ENCODE results near the gene DTWD1. TPM values are rescaled to one million over a fixed set of nuclear protein-coding genes. Genes with fewer than 3 reads are reported as not detected.

The DTWD1 gene
- total and polyA plus RNA-seq, 2 of the 4 experiments (the other 2 are of a cell fraction), result 19.9 to 20.1 TPM

GRCh38 chr15:49688135-49688790 lies 67.4 kb downstream of the DTWD1 start:
- Histone ChIP-seq H2AFZ (replicated peaks; ENCODE audit: low read length, poor library complexity) (no peak overlapping the region), H3K9me3 (ENCODE audit: control insufficient read depth, insufficient read depth, low read length) (no peaks in the 10 kb centered on the region), H3K36me3 (ENCODE audit: control insufficient read depth, insufficient read depth, low read length) (no peaks in the 10 kb centered on the region), H3K23ac (ENCODE audit: low read depth, low read length) (no peak overlapping the region), H3K27ac (ENCODE audit: insufficient read depth, low read length) (no peak overlapping the region), H3K14ac (replicated peaks; ENCODE audit: low read depth, low read length) (no peak overlapping the region), H4K91ac (ENCODE audit: insufficient read depth, low read depth, low read length) (no peak overlapping the region), H3K56ac (ENCODE audit: extremely low read depth, insufficient read depth, low read length) (no peak overlapping the region), H2BK15ac (ENCODE audit: low read depth, low read length) (no peak overlapping the region), H3K18ac (ENCODE audit: low read depth, low read length) (peak overlapping the region; percentile 74; the same call in 1 of the 2 replicates), H3K9ac (ENCODE audit: low read depth, low read length) (no peak overlapping the region), H3K4me1 (ENCODE audit: control insufficient read depth, insufficient read depth, low read length) (peaks cover 3% of the 10 kb centered on the region; the same call in 1 of the 2 replicates), H3K4me2 (ENCODE audit: low read depth, low read length) (no peak overlapping the region), H2BK5ac (ENCODE audit: low read depth, low read length, poor library complexity, severe bottlenecking) (no peak overlapping the region), H3K4me3 (ENCODE audit: insufficient read depth, low read depth, low read length) (no peak overlapping the region), H3K9me1 (ENCODE audit: insufficient read depth, low read length) (no peaks in the 10 kb centered on the region), H2AK5ac (ENCODE audit: low read depth, low read length) (no peak overlapping the region), H4K5ac (ENCODE audit: low read depth, low read length) (peak overlapping the region; percentile 49; the same call in 1 of the 2 replicates), H3K79me1 (ENCODE audit: low read depth in 1 of 2, low read length in 2 of 2) (no peaks in the 10 kb centered on the region), H2AK9ac (replicated peaks; ENCODE audit: low read depth, low read length, poor library complexity) (no peak overlapping the region), H2BK120ac (ENCODE audit: low read depth, low read length) (no peak overlapping the region), H4K8ac (ENCODE audit: low read depth in 2 of 2, low read length in 2 of 2) (no peak overlapping the region), H3K4ac (ENCODE audit: low read depth, low read length) (no peak overlapping the region; the same call in 1 of the 2 replicates), H2BK20ac (ENCODE audit: low read depth, low read length) (no peak overlapping the region), H3K27me3 (ENCODE audit: control insufficient read depth, insufficient read depth, low read length) (no peaks in the 10 kb centered on the region), H4K20me1 (ENCODE audit: insufficient read depth, low read length) (no peaks in the 10 kb centered on the region)
- ChIA-PET CTCF (no interaction called here), POLR2A (ENCODE audit: unreplicated experiment) (no interaction called here)
- no TSS peak for BruUV-seq (replicated peaks)
- DNase-seq (peak; percentile 57), ATAC-seq (ENCODE audit: low read depth) (no peak; the same call in 1 of the 2 replicates)
- dilution Hi-C loops (cut with HindIII; ENCODE audit: low sequenced_read_pairs, unreplicated experiment) (no loop called here), in situ Hi-C loops (cut with MboI; ENCODE audit: low sequenced_read_pairs) (no loop called here), intact Hi-C loops (cut with micrococcal nuclease) (loop anchor here (5.0 kb wide), 1 partner anchor 61 kb away; no protein-coding TSS in a partner anchor)
- no CpG with 5 or more reads among the region's 3 CpGs for WGBS, 2 experiments (ENCODE audit: extremely low coverage in 2 of 2, insufficient read length in 1 of 2)
- TF ChIP-seq NFE2L2 (IDR thresholded peaks at IDR 0.05; ENCODE audit: low read depth, low read length) (no peak), BHLHE40 (IDR thresholded peaks at IDR 0.05; ENCODE audit: low read depth, low read length) (no peak), MAFK (IDR thresholded peaks at IDR 0.05; ENCODE audit: low read depth, low read length) (no peak), CHD1 (IDR thresholded peaks at IDR 0.05; ENCODE audit: low read depth, low read length) (no peak), FOS (IDR thresholded peaks at IDR 0.05; ENCODE audit: low read depth, low read length) (no peak), MXI1 (IDR thresholded peaks at IDR 0.05; ENCODE audit: borderline replicate concordance, low read depth, low read length) (no peak)
